ACC112 (cell line): ENCODE data around the gene RGS5.

ENCODE experiments used
- H2AFZ ChIP-seq: fragments of 200-600 bp; sonication (generic); one replicate; pipeline ENCODE4 v1.6.0; 2017; ENCODE audit warnings: antibody characterized with exemption, low read length; ENCODE audit not compliant: unreplicated experiment
- H3K27ac ChIP-seq: fragments of 200-600 bp; sonication (generic); 2 replicates; pipeline ENCODE4 v1.5.1; 2014; ENCODE audit warnings: low read depth, mild to moderate bottlenecking, antibody characterized with exemption, low read length, moderate library complexity
- H3K27me3 ChIP-seq: fragments of 200-600 bp; sonication (generic); 2 replicates; pipeline ENCODE4 v1.6.1; 2014; ENCODE audit warnings: mild to moderate bottlenecking, antibody characterized with exemption, low read length, moderate library complexity, mixed read lengths; ENCODE audit not compliant: insufficient read depth
- H3K36me3 ChIP-seq: fragments of 200-600 bp; sonication (generic); 2 replicates; pipeline ENCODE4 v1.6.1; 2016; ENCODE audit warnings: mild to moderate bottlenecking, antibody characterized with exemption, low read length, moderate library complexity, mixed read lengths; ENCODE audit not compliant: insufficient read depth
- H3K4me1 ChIP-seq: fragments of 200-600 bp; sonication (generic); one replicate; pipeline ENCODE4 v1.6.1; 2016; ENCODE audit warnings: low read length, mixed read lengths; ENCODE audit not compliant: insufficient read depth, unreplicated experiment, control insufficient read depth
- H3K4me3 ChIP-seq: fragments of 200-600 bp; sonication (generic); 2 replicates; pipeline ENCODE4 v1.5.1; 2014; ENCODE audit warnings: mild to moderate bottlenecking, low read depth, low read length
- H3K79me2 ChIP-seq: fragments of 200-600 bp; sonication (generic); one replicate; pipeline ENCODE4 v1.6.0; 2016; ENCODE audit warnings: low read length; ENCODE audit not compliant: control insufficient read depth, unreplicated experiment, insufficient read depth

RGS5 gene

DNA sequence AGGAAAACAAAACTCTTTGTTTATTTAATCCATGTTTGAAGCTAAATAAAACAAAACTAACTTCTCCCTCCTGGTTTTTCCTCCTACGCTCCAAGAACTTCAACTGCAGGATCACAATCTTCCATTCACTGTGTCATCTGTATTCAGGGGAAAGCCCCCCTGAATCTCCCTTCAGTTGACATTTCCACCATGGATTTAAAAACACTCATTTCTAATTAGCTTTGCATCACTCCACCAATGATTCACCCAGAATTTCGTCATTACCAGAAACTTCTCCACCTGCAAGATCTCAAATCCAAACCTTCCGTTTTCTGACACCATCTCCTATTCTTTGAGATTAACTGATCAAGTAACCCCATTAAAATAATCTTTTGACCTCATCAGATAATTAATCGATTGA, 10.9 kb upstream of the RGS5 start:
- Histone ChIP-seq H3K27me3 (no peaks in the 10 kb centered on the region), H3K4me3 (no peak overlapping the region), H3K27ac (no peak overlapping the region), H3K4me1 (no peaks in the 10 kb centered on the region), H3K36me3 (no peaks in the 10 kb centered on the region), H3K79me2 (no peaks in the 10 kb centered on the region), H2AFZ (no peak overlapping the region)

DNA sequence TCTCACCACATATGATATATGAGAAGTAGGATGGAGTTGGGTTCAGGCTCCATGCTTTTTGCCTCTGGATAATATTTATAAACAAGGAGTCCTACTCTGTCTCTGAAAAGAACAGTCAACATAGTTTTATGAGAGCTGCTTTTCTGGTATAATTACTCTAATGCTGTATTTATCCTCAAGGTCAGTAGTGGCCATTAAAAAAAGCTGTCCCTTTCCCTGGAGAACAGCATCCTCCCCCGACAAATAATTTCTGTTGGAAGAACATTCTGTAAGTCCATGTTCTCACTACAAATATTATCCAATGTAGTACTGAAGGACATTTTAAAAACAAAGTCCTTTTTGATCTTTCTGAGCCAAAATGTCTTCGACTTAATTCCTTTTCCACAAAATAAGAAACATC, 9.0 kb upstream of the RGS5 start:
- no peaks in the 10 kb centered on the region for H3K36me3 ChIP-seq
- H3K4me1 ChIP-seq, result no peaks in the 10 kb centered on the region
- H3K4me3 ChIP-seq, result no peak overlapping the region
- no peaks in the 10 kb centered on the region for H3K79me2 ChIP-seq
- no peak overlapping the region for H3K27ac ChIP-seq
- H2AFZ ChIP-seq, result no peak overlapping the region
- H3K27me3 ChIP-seq, result no peaks in the 10 kb centered on the region

DNA sequence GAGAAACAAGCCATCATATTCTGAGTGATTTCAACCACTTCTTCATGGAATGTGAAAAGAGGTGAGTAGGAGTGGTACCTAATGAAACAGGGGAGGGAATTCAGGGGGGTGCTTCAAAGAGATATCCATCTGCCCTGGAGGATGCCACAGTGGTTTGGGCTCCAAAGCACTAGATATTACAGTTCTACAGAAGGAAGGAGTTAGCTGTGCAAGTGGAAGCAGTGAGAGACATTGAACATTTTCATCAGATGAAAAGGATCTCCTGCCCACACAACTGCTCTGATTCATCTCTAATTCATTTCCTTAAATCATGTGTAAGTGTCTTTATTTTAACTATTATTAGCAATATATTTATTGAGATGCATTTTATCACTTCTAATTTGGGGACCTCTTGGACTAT, 2.8 kb upstream of the RGS5 start:
- no peaks in the 10 kb centered on the region for H3K27me3 ChIP-seq
- no peaks in the 10 kb centered on the region for H3K36me3 ChIP-seq
- no peaks in the 10 kb centered on the region for H3K79me2 ChIP-seq
- H3K4me1 ChIP-seq, result peaks cover 18% of the 10 kb centered on the region
- H3K4me3 ChIP-seq, result no peak overlapping the region
- no peak overlapping the region for H3K27ac ChIP-seq
- peak overlapping the region; percentile 10 for H2AFZ ChIP-seq

DNA sequence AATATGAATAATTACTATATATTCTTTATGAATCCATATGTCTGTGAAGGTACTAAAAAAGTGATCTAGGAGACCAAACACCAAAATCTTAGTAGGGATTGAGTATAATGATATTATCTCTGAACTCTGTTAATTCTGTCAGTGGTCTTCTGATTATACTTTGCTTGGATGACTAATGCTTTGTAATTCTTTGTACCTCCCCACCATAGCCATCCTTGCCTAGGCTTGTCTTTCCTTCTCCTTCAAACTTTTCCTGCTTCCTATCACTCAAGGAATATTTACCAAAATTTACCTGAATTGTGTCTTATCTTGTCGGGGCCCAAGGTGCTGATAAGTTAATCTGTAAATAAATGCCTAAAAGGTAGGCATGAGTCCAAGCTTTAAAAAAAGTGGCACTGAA, 845 bp upstream of the RGS5 start:
- Histone ChIP-seq H3K27ac (no peak overlapping the region), H3K27me3 (no peaks in the 10 kb centered on the region), H2AFZ (no peak overlapping the region), H3K4me1 (peaks cover 18% of the 10 kb centered on the region), H3K79me2 (no peaks in the 10 kb centered on the region), H3K36me3 (no peaks in the 10 kb centered on the region), H3K4me3 (no peak overlapping the region)

DNA sequence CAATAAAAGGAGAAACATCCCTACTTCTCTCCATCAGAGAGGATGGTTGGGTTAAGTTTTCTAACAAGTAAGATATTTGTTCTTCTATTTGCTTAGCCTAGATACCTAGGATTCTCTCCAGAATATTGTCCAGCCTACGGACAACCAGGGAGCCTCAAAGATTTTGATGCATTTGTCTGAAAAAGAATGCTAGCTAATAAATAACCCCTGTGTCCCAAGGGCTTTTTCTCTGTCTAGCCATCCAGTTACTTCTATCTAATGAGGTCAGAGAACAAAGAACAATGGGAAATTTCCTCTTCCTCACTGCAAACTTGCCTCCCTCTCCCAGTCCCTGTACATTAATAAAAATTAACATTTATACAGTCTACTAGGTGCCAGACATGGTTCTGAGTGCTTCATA, 810 bp downstream of the RGS5 start:
- Histone ChIP-seq H2AFZ (no peak overlapping the region), H3K79me2 (no peaks in the 10 kb centered on the region), H3K36me3 (no peaks in the 10 kb centered on the region), H3K27ac (no peak overlapping the region), H3K4me1 (peaks cover 18% of the 10 kb centered on the region), H3K4me3 (no peak overlapping the region), H3K27me3 (no peaks in the 10 kb centered on the region)

DNA sequence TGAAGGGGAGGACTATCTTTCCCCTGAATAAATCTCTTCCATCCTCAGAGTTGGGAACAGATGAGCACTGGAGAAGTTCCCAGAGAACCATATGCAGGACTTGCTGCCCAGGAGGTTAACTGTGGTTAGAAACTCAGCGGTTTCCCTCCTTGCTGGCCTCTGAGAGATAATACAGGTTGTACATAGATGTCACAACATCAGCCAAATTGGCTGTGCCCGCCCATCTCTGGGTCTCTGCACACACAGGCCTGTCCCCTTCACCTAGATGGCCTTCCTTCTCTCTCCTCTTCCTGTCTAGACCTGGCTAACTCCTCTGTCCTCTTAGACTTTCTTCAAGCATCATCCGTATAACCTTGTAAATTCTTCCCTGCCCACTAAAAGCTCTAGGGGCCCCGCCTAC, 5.7 kb downstream of the RGS5 start:
- Histone ChIP-seq H3K27ac (no peak overlapping the region), H3K27me3 (no peaks in the 10 kb centered on the region), H3K79me2 (no peaks in the 10 kb centered on the region)

DNA sequence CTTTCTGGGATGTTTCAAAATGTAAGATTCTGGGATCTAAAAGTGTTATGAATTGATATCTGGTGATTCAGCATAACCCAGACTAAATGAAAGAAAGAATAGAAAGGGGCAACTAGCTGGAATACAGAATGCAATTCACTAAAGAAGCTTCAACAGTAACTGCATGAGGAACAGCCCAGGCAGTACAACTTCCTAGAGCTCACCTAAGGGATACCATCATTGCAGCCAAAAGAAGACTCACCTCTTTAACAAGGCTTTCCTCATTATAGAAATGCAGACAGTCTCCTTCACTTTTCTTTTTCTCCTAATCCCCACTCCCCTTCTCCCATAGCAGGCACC, 6.3 kb downstream of the RGS5 start:
- Histone ChIP-seq H3K27me3 (no peaks in the 10 kb centered on the region), H3K36me3 (no peaks in the 10 kb centered on the region), H3K4me1 (peaks cover 6% of the 10 kb centered on the region), H3K79me2 (no peaks in the 10 kb centered on the region), H3K27ac (no peak overlapping the region), H2AFZ (no peak overlapping the region), H3K4me3 (no peak overlapping the region)

More for the DNA sequence above, 5.7 kb downstream of the RGS5 start:
- H3K4me1 ChIP-seq, result peaks cover 6% of the 10 kb centered on the region
- H3K36me3 ChIP-seq, result no peaks in the 10 kb centered on the region
- H3K4me3 ChIP-seq, result no peak overlapping the region
- H2AFZ ChIP-seq, result no peak overlapping the region

DNA sequence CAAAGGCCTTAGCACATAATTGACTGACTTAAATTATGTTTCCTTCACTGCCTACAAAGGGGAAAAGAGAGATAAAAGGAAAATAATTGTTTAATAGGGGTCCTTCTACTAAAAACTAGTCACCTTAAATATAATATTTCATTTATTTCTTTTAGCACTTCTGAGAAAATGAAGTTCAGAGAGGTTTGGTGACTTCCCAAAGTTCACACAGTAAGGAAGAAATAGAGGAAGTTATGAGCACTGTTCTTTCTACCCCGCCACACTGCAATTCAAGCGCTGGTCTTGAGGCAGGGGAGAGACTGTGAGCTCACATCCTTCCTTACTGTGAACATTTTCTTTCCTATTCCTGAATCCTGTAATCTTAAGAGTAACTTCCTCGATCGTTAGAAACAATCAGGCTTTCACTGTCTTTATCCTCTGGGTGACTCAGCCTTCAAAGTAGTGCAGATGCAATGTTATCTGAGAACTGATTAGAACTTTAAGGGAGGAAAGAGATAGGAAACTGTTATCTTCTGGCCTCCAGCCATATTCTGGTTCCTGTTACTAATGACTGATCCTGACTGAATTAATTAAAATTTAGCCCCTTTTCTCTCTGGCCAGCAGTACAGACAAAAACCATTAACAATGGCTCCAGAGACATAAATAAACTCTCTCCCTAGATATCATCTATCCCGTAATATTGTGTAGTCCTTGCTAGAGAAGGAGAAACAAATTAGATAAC, 6.8 kb downstream of the RGS5 start:
- H3K27ac ChIP-seq, result no peak overlapping the region

DNA sequence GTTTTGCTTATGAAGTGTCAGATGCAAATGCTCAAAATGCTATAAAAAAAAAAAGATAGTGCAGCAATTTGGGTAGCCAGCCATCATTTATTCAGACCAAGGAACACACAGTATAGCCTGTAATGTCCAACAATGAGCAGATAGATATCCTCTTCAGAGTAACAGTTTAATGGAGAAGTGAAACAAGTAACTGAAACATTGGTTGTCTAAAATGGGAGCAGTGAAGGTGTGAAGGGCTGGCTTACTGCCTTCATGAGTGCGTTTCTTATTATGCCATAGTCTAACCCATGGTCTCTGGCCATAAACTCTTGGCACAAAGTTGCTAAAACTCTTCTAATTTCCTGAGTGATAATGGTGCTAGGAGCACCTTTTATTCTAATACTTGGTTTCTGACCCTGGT, 11.4 kb downstream of the RGS5 start:
- no peaks in the 10 kb centered on the region for H3K36me3 ChIP-seq
- H3K4me1 ChIP-seq, result peaks cover 6% of the 10 kb centered on the region
- no peak overlapping the region for H2AFZ ChIP-seq
- H3K27ac ChIP-seq, result no peak overlapping the region
- no peaks in the 10 kb centered on the region for H3K79me2 ChIP-seq
- H3K4me3 ChIP-seq, result no peak overlapping the region
- no peaks in the 10 kb centered on the region for H3K27me3 ChIP-seq

More for the DNA sequence above, 6.8 kb downstream of the RGS5 start:
- Histone ChIP-seq H3K79me2 (no peaks in the 10 kb centered on the region), H3K4me1 (peaks cover 6% of the 10 kb centered on the region), H3K4me3 (no peak overlapping the region), H2AFZ (no peak overlapping the region), H3K27me3 (no peaks in the 10 kb centered on the region), H3K36me3 (no peaks in the 10 kb centered on the region)

DNA sequence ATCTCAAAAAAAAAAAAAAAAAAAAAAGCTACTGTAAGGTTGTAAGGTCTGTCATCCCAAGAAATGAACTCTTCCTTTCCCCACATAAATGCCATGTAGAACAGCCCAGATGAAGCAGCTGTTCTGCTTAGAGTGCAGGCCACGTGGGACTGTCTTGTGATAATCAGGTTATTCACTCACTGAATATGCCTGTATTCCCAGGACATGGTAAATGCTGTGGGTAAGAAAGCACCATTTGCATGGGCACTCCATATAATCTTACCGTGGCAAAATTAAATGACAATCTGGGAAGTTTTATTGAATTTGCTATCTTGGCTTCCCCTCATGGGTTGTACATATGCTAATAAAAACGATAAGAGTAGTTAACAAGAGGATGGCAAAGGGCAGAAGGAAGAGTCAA, 13.8 kb downstream of the RGS5 start:
- H3K27me3 ChIP-seq, result no peaks in the 10 kb centered on the region
- H3K27ac ChIP-seq, result no peak overlapping the region
- no peaks in the 10 kb centered on the region for H3K4me1 ChIP-seq
- no peak overlapping the region for H2AFZ ChIP-seq
- H3K4me3 ChIP-seq, result no peak overlapping the region
- no peaks in the 10 kb centered on the region for H3K79me2 ChIP-seq
- H3K36me3 ChIP-seq, result no peaks in the 10 kb centered on the region

DNA sequence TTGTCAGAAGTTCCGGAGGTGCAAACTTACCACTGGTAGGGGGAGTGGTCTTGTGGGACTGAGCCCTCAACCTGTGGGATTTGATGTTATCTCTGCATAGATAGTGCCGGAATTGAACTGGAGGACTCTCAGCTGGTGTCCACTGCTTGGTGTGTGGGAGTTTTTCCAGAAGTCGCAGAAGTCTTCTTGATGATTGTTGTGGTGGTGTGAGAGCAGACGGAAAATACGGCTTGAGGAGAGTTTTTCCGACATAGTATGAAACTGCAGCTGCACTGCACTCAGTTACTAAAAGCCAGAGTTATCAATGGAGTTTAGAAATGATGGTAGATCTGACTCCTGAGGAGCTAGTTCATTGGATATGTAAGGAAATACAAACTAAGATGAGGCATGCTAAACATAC, 14.9 kb downstream of the RGS5 start:
- no peaks in the 10 kb centered on the region for H3K27me3 ChIP-seq
- H3K79me2 ChIP-seq, result no peaks in the 10 kb centered on the region
- no peaks in the 10 kb centered on the region for H3K4me1 ChIP-seq
- H3K36me3 ChIP-seq, result no peaks in the 10 kb centered on the region
- no peak overlapping the region for H2AFZ ChIP-seq
- H3K27ac ChIP-seq, result no peak overlapping the region
- no peak overlapping the region for H3K4me3 ChIP-seq
